AG04449 (cell line): Measurements from ENCODE around the gene KCNIP1.

Source experiments
- CTCF ChIA-PET: fragments of 350-600 bp; formaldehyde crosslinking; extraction: SDS; loops from one replicate; lab custom pipeline; 2021; ENCODE audit warnings: antibody characterized with exemption; lab: Yijun Ruan, JAX
- POLR2A ChIA-PET: fragments of 400-600, 350-600 bp; formaldehyde crosslinking; extraction: SDS; loops from one replicate; lab custom pipeline; 2020; ENCODE audit warnings: antibody characterized with exemption, inconsistent platforms; lab: Yijun Ruan, JAX
- DNase-seq: peaks from one replicate; pipeline ENCODE4 v3.0.0-alpha.2; 2010; ENCODE audit warnings: low read depth, low spot score
- H3K4me3 ChIP-seq: 2 replicates; pipeline ENCODE4 v1.5.1; 2011; ENCODE audit warnings: low read depth, mild to moderate bottlenecking, control low read depth, low read length
- TF ChIP-seq, protein P1 (sequence below): IDR thresholded peaks from one replicate; pipeline ENCODE4 v1.5.1; 2011; ENCODE audit warnings: mild to moderate bottlenecking, moderate library complexity, low read length, control low read depth, inconsistent platforms; ENCODE audit not compliant: insufficient read depth; ENCODE audit errors: missing control alignments

KCNIP1 gene

DNA sequence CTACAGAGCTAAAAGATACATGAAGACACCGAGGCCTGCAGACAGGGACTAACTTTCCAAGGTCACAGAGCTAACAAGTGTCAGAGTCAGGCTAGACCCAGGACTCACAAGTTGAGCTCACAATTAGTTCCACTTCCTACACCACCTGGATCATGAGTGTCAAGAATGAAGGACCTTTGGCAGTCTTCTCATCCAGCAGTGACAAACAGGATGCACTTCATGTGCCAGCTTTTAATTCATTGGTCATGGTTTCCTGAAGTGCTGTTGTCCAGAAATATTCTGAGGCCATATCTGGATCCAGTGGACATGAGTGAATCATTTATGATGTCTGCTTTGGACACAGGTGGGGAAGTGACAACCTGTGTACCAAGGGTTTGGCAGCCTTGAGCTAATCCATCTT is 77.4 kb downstream of the KCNIP1 start:
- POLR2A ChIA-PET = no interaction called here
- no peak for DNase-seq
- no peak overlapping the region for H3K4me3 ChIP-seq
- CTCF ChIA-PET = no interaction called here
- TF ChIP-seq, protein P1, sequence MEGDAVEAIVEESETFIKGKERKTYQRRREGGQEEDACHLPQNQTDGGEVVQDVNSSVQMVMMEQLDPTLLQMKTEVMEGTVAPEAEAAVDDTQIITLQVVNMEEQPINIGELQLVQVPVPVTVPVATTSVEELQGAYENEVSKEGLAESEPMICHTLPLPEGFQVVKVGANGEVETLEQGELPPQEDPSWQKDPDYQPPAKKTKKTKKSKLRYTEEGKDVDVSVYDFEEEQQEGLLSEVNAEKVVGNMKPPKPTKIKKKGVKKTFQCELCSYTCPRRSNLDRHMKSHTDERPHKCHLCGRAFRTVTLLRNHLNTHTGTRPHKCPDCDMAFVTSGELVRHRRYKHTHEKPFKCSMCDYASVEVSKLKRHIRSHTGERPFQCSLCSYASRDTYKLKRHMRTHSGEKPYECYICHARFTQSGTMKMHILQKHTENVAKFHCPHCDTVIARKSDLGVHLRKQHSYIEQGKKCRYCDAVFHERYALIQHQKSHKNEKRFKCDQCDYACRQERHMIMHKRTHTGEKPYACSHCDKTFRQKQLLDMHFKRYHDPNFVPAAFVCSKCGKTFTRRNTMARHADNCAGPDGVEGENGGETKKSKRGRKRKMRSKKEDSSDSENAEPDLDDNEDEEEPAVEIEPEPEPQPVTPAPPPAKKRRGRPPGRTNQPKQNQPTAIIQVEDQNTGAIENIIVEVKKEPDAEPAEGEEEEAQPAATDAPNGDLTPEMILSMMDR = no peak

DNA sequence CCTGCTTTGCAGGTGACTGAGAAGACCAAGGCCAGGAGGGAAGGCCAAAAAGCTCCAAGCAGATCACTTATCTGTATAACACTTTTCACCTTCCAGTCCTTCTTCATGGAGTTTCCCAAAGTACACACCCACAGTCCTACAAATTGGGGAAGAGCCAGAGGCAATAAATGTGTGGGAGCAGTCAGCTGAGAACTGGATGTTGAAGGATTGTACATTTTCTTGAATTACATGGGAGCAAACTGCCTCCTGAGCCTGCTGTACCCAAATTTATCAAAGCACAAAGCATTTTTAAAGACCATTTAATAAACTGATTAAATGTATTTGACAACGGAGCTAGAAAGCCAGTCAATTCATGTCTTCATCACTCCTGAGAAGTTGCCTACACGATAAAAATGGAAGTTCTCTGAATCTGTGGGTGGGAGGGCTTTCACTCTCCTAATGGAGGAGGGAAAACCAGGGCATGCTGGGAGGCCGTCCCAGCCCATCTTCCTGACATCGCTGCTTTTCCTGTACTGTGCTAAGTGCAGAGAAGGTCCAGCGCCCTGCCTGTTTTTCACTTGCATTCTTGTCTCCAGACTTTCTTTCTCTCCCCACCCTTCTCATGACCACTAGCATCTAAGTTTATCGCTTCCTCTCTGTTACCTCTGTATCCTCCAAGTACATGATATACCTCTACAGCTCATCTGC is 79.0 kb downstream of the KCNIP1 start:
- no peak overlapping the region for H3K4me3 ChIP-seq
- TF ChIP-seq, protein P1 = no peak
- CTCF ChIA-PET = no interaction called here
- POLR2A ChIA-PET = no interaction called here
- no peak for DNase-seq

DNA sequence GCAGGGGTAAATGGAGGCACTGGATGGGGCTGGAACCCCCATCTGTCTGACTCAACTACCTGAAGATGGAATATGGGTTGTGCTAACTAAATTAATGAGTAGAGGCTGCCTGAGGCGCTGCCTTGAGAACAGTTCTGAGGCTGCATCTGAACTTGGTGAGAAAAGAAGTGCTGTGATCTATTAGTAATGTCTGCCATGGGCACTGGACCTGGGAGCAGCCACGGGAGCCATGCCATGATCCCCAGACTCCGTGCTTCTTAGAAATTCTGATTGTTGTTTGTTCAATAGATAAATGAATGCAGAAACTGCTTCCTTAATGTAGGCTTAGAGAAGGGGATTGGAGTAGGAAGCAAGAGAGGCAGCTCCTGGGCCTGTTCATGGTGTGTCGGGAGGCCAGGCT is 80.2 kb downstream of the KCNIP1 start:
- POLR2A ChIA-PET = no interaction called here
- no peak overlapping the region for H3K4me3 ChIP-seq
- no peak for DNase-seq
- TF ChIP-seq, protein P1 = no peak
- CTCF ChIA-PET = interaction anchor here (1.3 to 1.7 kb wide), 2 partner anchors 49 to 150 kb away, joined by 3 to 6 read pairs; no protein-coding TSS in a partner anchor

DNA sequence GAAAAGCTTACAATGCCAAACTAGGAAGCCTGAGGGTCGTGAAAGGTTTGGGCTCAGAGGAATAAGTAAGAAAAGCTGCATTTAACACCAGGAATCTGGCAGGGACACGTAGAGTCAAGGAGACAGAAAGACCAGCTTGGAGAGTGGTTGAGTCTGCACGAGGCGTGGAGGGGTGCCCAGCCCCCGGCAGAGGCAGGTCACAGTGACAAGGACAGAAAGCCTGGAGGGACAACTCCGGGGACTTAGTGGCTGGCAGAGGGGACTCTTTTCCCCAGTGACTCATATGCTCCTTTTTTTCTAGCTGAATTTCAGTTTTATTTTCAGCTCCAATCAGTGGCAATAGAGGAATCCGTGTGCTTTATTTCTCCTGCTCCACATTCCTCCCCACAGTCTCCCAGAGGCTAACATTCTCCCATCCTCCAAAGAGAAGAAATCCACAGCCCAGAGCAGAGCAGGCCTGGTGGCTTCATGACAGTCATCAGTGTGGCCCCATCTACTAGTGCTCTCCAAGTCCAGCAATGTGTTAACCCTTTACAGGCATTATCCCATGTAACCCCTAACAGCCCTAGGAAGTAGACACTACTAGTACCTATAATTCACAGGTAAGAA is 80.7 kb downstream of the KCNIP1 start:
- TF ChIP-seq, protein P1 = no peak
- no peak overlapping the region for H3K4me3 ChIP-seq
- POLR2A ChIA-PET = interaction anchor here (0.7 kb wide), 1 partner anchor 12 kb away, joined by 4 read pairs; no protein-coding TSS in a partner anchor
- DNase-seq = no peak
- CTCF ChIA-PET = interaction anchor here (1.3 to 1.7 kb wide), 2 partner anchors 49 to 150 kb away, joined by 3 to 6 read pairs; no protein-coding TSS in a partner anchor

DNA sequence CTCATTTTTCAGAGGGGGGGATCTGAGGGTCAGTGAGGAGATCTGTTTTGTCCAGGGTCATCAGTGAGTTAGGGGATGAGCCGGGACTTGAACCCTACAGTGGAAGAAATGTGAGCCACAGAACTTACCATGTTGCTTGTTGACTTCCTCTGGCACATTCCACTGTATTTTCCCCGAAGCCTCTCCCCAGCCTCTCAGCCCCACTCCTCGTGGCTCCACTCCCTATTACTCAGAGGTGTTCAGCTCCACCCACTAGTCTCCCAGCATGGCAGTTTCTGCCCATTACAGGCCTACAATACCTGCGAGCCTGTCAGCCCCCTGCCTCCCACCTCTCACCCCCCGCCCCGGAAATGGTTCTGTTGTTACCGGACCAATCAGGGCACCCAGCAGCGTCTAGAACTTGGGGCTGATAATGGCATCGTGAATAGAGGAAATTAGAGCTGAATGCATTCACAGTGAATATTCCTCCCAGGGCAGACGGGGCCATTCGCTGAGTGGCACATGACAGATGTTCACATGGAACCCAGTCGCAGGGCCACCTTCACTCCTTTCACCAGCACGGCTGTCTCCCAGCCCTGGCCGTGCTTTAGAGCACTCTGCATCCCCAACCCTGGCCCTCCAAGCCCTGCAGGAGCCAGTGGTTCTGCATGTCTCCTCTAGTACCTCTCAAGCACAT is 81.6 kb downstream of the KCNIP1 start:
- CTCF ChIA-PET = no interaction called here
- POLR2A ChIA-PET = no interaction called here

DNA sequence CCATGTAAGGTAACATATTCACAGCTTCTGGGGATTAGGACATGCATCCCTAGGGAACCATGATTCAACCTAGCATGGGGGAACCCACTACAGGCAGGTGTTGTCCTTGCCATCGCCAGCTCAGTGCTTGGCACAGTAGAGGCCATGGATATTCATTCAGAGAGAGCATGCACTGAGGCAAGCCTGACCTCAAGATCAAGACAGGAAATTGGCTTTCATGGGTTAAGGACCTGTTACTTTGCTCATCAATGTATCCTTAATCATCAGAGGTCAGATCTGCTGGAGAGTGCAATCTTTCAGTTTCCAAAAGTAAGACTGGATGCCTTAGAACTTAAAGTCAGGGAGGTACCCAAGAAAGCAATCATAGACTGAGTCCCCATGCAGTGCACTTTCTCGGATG is 84.0 kb downstream of the KCNIP1 start:
- no peak for DNase-seq
- ChIA-PET POLR2A (no interaction called here), CTCF (interaction anchor here (1.4 kb wide), 1 partner anchor 51 kb away, joined by 3 read pairs; no protein-coding TSS in a partner anchor)
- TF ChIP-seq, protein P1 = no peak
- no peak overlapping the region for H3K4me3 ChIP-seq

More for the DNA sequence above, 81.6 kb downstream of the KCNIP1 start:
- no peak overlapping the region for H3K4me3 ChIP-seq
- TF ChIP-seq, protein P1 = no peak
- no peak for DNase-seq
